ENCODE results near the gene CHKA.
A peak's percentile ranks its signal among the peaks of the same experiment; 100 is the strongest.

CHKA gene

DNA sequence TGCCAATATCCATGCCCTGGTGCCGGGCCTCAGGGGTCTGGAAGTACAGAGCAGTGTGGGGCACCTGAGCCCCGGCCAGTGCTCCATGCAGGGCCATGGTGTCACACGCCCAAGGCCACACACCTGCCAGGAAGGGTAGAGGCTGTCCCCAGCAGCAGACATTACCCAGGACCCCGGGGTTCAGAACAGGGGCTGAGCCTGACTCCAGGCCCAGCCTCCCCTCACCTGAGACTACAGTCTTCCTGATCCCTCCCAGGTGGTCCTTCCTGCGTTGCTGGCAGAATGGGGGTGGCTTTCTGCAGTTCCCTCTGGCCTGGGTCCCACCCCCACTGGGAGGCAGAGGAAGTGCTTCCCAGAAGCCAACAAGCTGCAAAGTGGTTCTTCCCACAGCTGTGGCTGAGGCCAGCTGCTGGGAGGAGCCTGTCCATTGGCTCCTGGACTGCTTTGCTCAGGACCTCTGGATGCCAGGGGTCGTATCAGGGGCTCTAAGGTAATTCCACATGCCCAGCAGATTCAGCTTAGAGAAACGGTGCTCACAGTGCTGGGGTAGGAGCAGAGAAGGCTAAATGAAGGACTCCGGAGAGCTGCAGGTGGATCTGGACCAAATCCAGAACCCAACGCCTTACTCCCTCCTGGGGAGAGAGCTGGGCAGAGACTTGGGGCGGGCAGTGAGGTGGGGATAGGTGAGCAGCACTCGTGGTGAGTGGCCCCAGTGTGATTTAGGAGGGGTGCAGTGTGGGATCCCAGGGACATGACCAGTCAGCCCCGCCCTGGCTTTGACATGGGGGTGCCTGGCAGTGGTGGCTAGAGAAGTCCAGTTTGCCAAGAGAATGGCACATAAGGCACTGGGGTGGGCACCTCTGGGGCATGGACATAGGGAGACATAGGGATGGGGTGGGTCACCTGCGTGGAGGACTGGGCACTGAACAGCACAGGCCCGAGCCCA lies 69.7 kb downstream of the CHKA start:
- no peak for DNase-seq (ENCODE audit: low read depth)
- no peak overlapping the region for H3K4me3 ChIP-seq (ENCODE audit: low read depth, low read length)

DNA sequence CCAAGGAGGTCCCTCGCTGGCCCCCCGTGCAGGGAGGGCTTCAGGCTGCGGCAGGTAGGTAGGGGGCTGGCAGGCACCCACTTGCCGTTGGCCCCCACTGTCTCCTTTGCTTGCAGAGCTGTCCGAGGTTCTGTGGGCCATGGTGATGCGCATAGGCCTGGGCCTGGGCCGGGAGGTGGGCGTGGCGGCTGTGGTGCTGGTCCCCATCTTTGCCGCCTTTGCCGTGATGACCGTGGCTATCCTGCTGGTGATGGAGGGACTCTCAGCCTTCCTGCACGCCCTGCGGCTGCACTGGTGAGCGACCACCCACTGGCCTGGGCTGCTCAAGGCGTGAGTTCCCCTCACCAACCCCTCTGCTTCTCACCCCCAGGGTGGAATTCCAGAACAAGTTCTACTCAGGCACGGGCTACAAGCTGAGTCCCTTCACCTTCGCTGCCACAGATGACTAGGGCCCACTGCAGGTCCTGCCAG lies 70.8 kb downstream of the CHKA start:
- DNase-seq (ENCODE audit: low read depth), result no peak
- no peak overlapping the region for H3K4me3 ChIP-seq (ENCODE audit: low read depth, low read length)

DNA sequence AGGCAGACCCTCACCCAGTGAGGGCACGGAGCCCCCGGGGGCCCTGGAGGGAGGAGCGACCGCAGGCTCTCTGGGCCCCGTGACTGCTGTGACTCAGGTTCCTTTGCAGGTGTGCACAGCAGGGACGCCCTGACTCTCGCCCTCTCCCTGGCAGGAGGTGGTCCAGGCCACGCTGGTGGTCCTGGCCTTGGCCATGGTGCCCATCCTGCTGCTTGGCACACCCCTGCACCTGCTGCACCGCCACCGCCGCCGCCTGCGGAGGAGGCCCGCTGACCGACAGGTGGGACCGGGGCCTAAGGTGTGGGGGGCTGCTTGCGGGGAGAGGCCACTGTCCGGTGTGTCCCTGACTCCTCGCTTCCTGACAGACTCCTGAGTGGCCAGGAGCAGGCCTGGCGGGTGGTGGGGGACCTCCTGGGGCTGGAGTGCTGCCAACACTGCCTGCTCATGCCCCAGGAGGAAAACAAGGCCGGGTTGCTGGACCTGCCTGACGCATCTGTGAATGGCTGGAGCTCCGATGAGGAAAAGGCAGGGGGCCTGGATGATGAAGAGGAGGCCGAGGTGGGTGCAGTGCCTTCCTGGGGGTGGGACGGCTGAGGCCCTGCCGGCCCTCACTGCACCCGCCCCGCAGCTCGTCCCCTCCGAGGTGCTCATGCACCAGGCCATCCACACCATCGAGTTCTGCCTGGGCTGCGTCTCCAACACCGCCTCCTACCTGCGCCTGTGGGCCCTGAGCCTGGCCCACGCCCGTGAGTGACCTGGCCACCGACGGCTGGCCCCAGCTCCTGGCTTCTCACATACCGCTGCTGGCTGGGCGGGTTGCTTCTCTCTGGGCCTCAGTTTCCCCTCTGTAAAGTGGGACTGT lies 71.4 kb downstream of the CHKA start:
- DNase-seq (ENCODE audit: low read depth), result no peak
- H3K4me3 ChIP-seq (ENCODE audit: low read depth, low read length), result no peak overlapping the region

DNA sequence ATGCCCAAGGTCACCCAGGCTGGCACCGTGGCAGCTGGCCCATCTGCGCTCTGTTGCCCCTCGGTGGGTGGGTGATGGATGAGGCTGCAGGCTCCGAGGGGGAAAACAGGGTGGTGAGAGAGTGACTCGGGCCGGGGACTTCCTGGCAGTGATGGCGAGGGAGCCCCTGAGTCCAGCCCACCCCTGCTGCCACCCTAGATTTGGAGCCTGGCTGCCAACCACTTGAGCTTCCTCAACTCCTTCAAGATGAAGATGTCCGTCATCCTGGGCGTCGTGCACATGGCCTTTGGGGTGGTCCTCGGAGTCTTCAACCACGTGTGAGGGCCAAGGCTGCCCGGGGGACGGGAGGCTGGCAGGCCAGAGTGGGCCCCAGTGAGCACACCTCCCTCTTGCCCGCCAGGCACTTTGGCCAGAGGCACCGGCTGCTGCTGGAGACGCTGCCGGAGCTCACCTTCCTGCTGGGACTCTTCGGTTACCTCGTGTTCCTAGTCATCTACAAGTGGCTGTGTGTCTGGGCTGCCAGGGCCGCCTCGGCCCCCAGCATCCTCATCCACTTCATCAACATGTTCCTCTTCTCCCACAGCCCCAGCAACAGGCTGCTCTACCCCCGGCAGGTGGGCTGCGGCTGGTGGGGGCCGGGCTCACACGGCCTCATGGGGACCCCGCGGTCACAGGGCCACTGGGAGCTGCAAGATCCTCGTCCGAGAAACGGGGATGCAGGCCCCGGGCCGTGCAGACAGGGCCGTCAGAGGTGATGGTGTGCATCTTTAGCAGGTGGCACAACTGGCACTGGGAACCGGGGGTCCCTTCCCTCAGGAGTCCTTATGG lies 72.3 kb downstream of the CHKA start:
- no peak for DNase-seq (ENCODE audit: low read depth)
- H3K4me3 ChIP-seq (ENCODE audit: low read depth, low read length), result no peak overlapping the region

DNA sequence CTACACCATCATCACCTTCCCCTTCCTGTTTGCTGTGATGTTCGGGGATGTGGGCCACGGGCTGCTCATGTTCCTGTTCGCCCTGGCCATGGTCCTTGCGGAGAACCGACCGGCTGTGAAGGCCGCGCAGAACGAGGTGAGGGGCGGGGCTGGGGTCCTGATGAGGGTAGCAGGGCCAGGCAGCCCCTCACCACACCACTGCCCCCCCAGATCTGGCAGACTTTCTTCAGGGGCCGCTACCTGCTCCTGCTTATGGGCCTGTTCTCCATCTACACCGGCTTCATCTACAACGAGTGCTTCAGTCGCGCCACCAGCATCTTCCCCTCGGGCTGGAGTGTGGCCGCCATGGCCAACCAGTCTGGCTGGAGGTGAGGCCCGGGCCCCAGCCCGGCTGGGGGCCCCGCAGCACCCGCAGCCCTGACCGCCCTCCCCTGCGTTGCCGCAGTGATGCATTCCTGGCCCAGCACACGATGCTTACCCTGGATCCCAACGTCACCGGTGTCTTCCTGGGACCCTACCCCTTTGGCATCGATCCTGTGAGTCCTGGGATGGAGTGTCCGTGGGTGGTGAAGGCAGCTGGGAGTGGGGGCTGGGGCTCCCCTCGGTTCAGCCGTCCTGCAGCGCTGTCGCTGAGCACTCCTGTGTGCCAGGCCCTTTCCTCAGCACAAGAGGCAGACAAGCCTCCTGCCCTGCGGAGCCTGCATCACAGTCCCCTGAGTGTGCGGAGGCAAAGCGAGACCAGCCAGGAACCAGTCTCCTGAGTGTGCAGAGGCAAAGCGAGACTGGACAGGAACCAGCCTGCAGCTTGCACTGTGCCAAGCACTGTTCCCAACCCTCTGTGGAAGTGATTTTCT lies 73.5 kb downstream of the CHKA start:
- H3K4me3 ChIP-seq (ENCODE audit: low read depth, low read length), result no peak overlapping the region
- DNase-seq (ENCODE audit: low read depth), result no peak

DNA sequence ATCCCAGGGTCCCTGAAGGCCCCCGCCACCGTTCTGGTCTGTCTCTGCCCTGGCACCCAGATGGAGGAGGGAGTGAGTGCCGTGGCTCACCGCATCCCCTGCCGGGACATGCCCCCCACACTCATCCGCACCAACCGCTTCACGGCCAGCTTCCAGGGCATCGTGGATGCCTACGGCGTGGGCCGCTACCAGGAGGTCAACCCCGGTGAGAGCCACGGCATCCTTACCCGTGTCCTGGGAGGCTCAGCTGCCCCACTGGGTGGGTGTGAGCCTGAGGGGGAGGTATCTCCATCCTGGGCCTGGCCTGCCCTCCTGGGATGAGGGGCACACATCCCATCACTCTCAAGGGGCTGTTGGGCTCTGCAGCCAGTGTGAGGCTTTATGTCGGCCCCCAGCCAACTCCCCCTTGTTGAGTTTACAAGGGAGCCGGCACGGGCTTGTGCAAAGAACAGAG lies 76.3 kb downstream of the CHKA start:
- no peak overlapping the region for H3K4me3 ChIP-seq (ENCODE audit: low read depth, low read length)
- no peak for DNase-seq (ENCODE audit: low read depth)

DNA sequence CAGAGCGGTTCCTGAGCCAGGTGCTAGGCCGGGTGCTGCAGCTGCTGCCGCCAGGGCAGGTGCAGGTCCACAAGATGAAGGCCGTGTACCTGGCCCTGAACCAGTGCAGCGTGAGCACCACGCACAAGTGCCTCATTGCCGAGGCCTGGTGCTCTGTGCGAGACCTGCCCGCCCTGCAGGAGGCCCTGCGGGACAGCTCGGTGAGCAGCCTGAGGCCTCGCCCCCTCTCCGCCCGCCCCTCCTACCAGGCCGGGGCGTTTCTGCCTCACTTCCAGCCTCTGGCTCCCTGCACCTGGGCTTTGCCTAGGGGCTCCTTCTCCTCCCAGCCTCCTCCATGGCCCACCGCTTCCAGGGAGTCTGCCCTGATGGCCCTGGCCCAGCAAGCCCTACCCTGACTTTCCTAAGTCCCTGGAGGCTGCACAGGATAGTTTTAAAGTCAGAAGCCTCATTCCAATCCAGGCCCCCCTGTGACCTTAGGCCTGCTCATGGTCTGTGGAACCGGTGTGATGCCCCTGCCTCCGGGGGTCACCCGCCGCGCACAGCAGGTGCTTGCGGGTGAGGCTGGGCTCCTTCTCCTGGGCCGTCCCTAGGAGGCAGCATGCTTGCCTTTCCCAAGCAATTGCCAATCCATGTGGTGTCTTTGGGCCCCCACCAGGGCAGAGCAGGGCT lies 76.9 kb downstream of the CHKA start:
- H3K4me3 ChIP-seq (ENCODE audit: low read depth, low read length), result no peak overlapping the region
- no peak for DNase-seq (ENCODE audit: low read depth)

DNA sequence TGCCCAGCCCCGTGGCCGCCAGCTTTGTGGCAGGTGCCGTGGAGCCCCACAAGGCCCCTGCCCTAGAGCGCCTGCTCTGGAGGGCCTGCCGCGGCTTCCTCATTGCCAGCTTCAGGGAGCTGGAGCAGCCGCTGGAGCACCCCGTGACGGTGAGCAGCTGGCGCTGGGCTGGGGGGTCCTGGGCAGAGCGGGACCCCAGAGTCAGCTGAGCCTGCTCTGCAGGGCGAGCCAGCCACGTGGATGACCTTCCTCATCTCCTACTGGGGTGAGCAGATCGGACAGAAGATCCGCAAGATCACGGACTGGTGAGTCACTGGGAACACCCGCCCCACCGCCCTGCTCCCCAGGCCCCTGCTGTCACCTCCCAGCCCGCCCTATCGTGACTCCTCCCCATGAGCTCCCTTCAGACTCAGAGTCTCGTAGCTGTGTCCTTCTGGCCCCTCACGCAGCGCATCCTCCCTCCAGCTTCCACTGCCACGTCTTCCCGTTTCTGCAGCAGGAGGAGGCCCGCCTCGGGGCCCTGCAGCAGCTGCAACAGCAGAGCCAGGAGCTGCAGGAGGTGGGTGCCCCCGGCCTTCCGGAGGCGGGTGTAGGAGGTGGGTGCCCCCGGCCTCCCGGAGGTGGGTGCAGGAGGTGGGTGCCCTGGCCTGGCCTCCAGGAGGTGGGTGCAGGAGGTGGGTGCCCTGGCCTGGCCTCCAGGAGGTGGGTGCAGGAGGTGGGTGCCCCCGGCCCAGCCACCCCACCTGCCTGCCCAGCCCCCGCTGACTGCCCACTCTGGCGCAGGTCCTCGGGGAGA lies 77.6 kb downstream of the CHKA start:
- DNase-seq (ENCODE audit: low read depth), result peak; percentile 56
- no peak overlapping the region for H3K4me3 ChIP-seq (ENCODE audit: low read depth, low read length)

DNA sequence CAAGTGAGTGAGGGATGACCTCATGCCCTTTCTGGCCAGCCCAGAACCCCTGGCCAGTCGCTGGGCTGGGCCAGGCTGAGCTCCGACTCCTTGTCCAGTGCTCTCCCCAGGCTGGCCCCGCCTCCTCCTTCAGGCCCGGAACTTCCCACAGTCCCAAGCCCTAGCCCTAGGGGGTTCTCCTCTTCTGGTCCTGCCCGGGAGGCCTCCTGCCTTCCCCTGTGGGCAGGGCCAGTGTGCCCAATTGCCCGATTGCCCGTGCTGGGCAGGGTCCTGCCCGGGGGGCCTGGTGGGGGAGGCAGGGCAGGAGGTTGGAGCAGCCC lies 78.2 kb downstream of the CHKA start:
- H3K4me3 ChIP-seq (ENCODE audit: low read depth, low read length), result no peak overlapping the region
- no peak for DNase-seq (ENCODE audit: low read depth)

DNA sequence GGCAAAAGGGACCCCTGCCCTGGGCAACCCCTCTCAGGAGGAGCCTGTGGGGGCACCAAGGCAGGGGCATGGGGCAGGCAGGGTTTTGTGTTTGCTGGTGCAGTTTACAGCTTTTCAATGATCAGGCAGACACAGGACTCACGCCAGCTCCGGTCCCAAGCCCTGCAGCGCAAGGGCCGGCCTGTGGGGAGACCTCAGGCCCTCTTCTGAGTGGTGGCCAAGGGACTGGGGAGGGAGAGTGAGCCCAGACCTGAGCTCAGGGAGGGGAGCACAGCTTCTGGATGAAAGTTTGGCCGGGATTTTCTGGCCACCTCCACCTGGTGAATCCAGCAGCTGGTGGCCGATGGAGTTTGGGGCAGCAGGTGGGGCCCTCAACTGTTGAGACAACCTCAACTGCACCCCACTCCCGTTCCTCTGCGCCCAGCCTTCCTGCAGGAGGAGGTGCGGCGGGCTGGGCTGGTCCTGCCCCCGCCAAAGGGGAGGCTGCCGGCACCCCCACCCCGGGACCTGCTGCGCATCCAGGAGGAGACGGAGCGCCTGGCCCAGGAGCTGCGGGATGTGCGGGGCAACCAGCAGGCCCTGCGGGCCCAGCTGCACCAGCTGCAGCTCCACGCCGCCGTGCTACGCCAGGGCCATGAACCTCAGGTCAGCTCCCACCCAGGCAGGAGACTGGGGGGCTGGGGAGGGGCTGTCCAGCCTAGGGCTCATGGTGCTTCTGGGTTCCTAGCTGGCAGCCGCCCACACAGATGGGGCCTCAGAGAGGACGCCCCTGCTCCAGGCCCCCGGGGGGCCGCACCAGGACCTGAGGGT lies 78.8 kb downstream of the CHKA start:
- DNase-seq (ENCODE audit: low read depth), result no peak
- H3K4me3 ChIP-seq (ENCODE audit: low read depth, low read length), result no peak overlapping the region

DNA sequence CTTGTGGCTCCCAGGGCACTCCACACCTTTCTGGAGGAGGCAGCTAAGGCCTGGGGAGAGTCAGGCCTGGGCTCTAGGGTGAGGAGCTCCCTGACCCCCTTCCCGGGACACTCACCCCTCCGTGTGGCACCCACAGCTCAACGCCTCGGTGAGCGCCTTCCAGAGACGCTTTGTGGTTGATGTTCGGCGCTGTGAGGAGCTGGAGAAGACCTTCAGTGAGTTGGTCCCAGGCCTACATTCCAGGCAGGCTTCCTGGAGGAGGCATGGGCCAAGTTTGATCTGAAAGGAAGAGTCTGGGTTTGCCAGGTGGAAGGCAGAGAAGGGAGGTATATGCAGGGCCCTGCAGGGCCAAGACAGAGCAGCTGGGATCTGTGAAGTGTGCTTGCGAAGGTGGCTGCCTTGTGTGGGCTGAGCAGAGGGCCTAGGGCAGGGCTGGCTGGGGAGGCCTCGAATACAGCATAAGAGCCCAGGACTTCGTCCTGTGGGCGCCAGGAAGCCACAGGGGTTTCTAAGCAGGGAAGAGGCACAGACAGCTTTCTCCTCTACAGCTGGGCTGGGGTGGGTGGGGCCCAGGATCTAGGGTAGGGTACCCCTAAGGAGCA lies 79.5 kb downstream of the CHKA start:
- H3K4me3 ChIP-seq (ENCODE audit: low read depth, low read length), result no peak overlapping the region

DNA sequence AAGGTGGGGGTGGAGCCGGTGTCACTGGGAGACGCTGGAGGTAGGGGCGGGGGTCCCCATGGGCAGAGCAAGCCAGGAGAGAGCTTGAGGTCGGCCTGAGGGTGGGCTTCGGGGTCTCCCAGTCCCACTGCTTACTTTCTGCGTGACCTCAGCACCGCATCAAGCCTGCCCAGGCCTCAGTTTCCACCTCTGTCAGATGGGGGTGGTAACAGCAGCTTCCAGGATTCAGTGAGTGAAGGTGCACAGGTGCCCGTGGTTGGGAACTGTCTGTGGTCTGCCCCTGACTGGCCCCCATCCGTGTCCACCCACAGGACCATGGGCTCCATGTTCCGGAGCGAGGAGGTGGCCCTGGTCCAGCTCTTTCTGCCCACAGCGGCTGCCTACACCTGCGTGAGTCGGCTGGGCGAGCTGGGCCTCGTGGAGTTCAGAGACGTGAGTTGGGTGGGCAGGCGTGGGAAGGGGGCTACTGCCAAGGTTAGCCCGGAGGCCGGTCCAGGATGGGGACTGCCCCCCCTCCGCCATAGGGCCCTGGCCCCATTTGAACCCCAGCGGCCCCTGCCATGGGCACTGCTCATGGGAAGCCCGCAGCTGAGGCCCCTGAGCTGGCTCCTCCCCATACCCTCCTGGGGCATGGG lies 80.1 kb downstream of the CHKA start:
- H3K4me3 ChIP-seq (ENCODE audit: low read depth, low read length), result peak overlapping the region; percentile 72
- DNase-seq (ENCODE audit: low read depth), result no peak

More for the DNA sequence above, 79.5 kb downstream of the CHKA start:
- DNase-seq (ENCODE audit: low read depth), result no peak

DNA sequence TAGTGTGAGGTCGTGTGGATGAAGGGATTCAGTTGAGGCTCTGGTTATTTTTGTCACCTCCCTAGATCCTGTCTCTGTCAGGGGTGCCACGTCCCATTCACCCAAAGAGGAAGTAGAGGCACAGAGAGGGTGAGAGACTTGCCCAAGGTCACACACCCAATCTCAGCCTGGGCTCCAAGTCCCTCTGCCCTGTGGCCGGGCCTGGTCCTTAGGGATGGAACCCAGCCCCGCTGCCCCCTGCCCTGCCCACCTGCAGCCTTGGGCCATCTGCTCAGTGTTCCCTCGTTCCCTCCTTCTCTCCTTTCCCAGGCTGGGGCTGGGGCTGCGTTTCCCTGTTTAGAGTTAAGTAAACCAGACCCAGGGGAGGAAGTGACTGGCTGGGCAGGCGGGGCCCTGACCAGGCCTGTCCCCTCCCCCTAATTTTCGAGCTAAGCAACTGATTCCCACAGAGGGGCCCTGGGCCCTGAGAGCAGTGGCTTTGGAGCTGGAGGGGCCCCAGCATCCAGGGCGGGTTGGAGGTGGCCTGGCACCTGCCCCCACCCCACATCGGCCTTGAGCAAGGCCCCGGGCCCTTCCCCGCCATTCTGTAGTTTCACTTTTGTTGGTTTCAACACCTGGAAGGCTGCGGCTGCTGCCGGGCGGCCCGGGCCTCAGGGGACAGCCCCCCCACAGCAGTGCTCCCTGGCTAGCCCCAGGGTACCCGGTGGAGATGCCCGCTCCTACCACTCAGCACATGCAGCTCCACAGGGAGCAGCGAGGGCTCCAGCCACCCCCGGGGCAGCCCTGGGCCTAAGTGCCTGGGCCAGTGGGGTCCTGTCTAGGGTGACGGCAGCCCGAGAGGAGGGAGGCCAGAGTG lies 80.9 kb downstream of the CHKA start:
- peak overlapping the region; percentile 72 for H3K4me3 ChIP-seq (ENCODE audit: low read depth, low read length)
- peak; percentile 38 for DNase-seq (ENCODE audit: low read depth)

DNA sequence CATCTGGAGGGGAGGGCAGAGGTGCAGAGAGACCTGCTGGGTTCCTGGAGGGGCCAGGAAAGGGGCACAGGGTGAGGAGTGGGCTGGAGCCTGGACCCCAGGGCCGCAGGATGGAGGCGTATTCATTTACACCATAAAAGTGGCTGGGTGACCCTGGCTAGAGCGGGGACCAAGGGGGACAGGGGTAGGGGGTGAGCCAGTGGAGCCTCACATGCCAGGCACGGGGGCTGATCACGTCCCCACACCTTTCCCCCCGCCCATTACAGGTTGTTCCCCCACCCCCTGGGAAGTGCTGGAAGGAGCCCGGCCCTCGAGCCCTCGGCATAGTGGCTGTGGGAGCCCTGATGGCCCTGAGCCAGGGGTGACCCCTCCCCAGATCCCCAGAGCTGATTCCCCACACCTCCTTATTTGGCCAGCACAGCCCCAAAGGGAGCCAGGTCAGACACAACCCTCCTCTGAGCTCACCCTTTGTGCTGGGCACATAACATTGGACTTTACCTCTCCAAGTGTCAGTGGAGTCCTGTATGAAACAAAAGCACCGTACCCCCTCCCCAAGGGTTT lies 81.6 kb downstream of the CHKA start:
- DNase-seq (ENCODE audit: low read depth), result no peak
- peak overlapping the region; percentile 72 for H3K4me3 ChIP-seq (ENCODE audit: low read depth, low read length)

Data from skeletal muscle cell (primary cell).